HPDE6-E6E7 (cell line): ENCODE results near the gene EMX1.

Experiments
- DNase-seq: peaks from one replicate; pipeline ENCODE4 v3.0.0; 2011; ENCODE audit warnings: missing footprints; ENCODE audit errors: extremely low spot score

Gene EMX1

GRCh38 chr2:72980535-72981217 is 63.4 kb downstream of the EMX1 start:
- no peak for DNase-seq

- DNase-seq: no peak
These were observed 64.2 kb downstream of the EMX1 start for GRCh38 chr2:72981536-72981935.

GRCh38 chr2:72982219-72982618 is 64.9 kb downstream of the EMX1 start:
- DNase-seq: no peak

GRCh38 chr2:72982781-72983499 is 65.6 kb downstream of the EMX1 start:
- no peak for DNase-seq

- DNase-seq: no peak
These were observed 66.3 kb downstream of the EMX1 start for GRCh38 chr2:72983500-72984161.

- no peak for DNase-seq
These were observed 66.9 kb downstream of the EMX1 start for GRCh38 chr2:72984172-72984671.
